Fibroblast of the aortic adventitia (primary cell): Measurements from ENCODE around the gene ZNF302. TPM values are rescaled to one million over a fixed set of nuclear protein-coding genes. Genes with fewer than 3 reads are reported as not detected.

Experiments used
- DNase-seq: peaks from one replicate; pipeline ENCODE4 v3.0.0-alpha.2; 2010; ENCODE audit warnings: low read depth
- H3K4me3 ChIP-seq: 2 replicates; pipeline ENCODE4 v1.5.1; 2011; ENCODE audit warnings: low read depth, mild to moderate bottlenecking, control low read depth, low read length, moderate library complexity
- total RNA-seq: library from RNA; depleted of rRNA; stranded (reverse); fragments of >200 nt; gene quantifications from 2 replicates; pipeline ENCODE4 v1.2.3, GENCODE V29; 2012; ENCODE audit warnings: low replicate concordance
- TF ChIP-seq, protein P1 (sequence below): IDR thresholded peaks from 2 replicates; pipeline ENCODE4 v1.5.1; 2011; ENCODE audit warnings: mild to moderate bottlenecking, low read length, control low read depth, inconsistent platforms; ENCODE audit not compliant: insufficient read depth

ZNF302 gene
- total RNA-seq, 1 donor, result 22.6 TPM

DNA sequence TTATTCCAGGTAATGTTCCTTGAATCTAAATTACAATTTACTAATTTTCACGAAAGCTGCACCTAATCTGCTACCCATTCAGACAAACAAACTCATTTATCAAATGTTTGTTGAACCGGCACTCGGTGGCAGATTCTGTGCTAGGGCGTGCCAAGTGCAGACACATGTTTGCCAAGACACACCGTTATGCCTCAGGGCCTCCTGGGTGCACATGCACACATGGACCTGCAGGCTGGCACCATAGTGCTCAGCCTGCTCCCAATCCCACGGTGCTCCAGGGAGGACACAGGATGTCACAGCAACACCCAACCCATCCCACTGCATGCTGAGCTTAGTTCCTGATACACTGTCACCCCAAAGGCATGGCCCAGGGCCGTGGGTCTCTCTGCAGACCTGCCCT is 8.2 kb upstream of the ZNF302 start:
- no peak overlapping the region for H3K4me3 ChIP-seq
- TF ChIP-seq, protein P1, sequence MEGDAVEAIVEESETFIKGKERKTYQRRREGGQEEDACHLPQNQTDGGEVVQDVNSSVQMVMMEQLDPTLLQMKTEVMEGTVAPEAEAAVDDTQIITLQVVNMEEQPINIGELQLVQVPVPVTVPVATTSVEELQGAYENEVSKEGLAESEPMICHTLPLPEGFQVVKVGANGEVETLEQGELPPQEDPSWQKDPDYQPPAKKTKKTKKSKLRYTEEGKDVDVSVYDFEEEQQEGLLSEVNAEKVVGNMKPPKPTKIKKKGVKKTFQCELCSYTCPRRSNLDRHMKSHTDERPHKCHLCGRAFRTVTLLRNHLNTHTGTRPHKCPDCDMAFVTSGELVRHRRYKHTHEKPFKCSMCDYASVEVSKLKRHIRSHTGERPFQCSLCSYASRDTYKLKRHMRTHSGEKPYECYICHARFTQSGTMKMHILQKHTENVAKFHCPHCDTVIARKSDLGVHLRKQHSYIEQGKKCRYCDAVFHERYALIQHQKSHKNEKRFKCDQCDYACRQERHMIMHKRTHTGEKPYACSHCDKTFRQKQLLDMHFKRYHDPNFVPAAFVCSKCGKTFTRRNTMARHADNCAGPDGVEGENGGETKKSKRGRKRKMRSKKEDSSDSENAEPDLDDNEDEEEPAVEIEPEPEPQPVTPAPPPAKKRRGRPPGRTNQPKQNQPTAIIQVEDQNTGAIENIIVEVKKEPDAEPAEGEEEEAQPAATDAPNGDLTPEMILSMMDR, result no peak
- DNase-seq, result no peak

DNA sequence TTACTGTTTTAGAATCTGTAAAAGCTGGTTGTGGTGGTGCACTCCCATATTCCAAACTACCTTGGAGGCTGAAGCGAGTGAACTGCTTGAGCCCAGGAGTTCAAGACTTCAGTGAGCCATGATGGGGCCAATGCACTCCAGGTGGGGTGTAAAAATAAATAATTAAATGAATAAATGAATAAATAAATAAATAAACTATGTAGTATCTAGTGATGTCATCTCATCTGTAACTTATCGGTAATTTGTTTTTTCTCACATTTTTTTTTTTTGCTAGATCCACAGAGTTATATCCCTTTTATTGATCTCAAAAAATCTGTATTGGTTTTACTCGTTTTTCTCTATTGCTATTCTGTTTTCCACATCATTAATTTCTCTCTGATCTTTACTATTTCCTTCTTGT is 5.5 kb upstream of the ZNF302 start:
- TF ChIP-seq, protein P1, result no peak
- DNase-seq, result no peak
- H3K4me3 ChIP-seq, result no peak overlapping the region

DNA sequence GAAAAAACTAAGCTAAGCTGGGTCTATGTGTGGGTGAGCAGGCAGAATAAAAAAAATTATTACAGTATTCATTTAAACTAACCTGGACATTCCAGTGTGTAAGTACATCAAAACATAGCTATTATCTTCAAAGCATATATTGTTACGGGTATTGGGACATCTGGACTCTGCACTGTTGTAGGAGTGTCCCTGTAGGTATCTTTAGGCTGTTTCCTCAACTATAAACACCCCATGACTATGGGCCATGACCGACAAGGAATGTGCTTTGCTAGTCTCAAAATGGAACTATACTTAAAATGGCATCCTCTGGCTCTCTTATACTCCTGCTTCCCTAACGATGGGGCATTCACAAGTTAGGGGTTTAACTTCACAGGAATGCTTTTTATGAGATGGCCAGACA is 3.9 kb upstream of the ZNF302 start:
- H3K4me3 ChIP-seq, result no peak overlapping the region
- TF ChIP-seq, protein P1, result no peak
- no peak for DNase-seq

DNA sequence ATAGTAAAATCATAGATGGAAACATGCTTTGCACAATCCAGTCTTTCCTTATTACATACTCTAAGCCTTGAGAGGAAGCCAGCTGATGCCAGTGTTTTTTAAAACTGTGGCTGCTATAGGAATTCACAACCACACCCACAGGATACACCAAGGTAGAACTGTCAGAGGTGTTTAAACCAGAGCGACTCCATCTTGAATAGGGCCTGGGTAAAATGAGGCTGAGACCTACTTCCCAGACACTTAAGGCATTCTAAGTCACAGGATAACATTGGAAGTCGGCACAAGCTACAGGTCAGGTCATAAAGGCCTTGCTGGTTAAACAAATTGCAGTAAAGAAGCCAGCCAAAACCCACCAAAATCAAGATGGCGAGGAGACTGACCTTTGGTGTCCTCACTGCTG is 2.2 kb upstream of the ZNF302 start:
- H3K4me3 ChIP-seq, result no peak overlapping the region
- no peak for DNase-seq
- TF ChIP-seq, protein P1, result no peak

DNA sequence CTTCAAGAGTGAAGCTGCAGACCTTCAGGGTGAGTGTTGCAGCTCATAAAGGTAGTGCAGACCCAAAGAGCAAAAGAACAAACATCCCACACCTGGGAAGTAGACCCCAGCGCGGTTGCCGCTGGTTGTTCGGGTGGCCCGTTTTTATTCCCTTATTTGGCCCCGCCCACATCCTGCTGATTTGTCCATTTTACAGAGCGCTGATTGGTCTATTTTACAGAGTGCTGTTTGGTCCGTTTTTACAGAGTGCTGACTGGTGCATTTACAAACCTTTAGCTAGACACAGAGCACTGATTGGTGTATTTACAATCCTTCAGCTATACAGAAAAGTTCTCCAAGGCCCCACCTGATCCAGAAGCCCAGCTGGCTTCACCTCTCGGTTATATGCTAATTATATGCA is 1.6 kb upstream of the ZNF302 start:
- no peak overlapping the region for H3K4me3 ChIP-seq
- TF ChIP-seq, protein P1, result no peak
- no peak for DNase-seq

DNA sequence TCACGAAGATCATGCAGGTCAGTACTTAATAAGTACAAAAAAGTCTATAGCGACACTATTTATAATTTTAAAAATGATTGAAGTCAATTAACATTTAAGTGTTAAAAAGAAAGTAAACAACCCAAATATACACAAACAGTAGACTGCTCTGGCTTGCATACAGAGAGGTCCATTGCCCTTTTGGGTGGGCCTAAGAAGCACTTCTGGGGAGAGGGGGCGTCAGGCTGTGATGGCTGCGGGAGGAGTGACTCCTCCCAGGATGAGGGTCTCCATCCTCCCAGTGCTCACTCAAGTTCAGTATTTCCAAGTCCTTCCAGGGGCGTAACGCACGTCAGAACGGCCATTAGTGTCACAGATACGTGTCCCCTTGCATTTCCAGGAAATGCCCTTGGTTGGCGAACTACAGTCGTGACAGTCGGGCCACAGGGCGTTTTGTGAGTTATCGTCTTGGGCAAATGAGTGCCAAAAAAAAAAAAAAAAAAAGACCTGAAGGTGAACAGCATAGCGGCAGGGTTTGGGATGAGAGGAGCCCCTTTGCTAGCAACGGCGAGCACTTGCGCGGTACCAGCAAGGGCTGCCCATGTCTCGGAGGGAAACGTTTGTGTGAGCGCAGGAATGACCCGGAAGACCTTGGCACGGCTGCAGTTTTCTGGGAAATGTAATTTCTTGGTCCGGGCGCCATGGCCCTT is 637 bp upstream of the ZNF302 start, which contains the start of gene SCGB2B2:
Gene SCGB2B2 (minus strand): TSS at position 463 of the 689 bp plus-strand sequence. CDS start 82,596 bp downstream, outside the sequence.
- no peak for DNase-seq
- peak within 1 kb of the TSS; percentile 77 for H3K4me3 ChIP-seq
- TF ChIP-seq, protein P1, result peak; percentile 41

DNA sequence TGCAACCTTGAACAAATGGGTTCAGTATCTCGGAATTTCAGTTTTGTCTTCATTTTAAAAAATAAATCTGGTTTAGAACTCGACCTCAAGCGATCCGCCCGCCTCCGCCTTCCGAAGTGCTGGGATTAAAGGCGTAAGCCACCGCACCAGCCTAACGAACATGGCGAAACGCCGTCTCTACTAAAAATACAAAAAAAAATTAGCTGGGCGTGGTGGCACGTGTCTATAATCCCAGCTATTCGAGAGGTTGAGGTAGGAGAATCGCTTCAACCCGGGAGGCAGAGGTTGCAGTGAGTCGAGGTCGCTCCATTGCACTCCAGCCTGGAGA is 571 bp downstream of the ZNF302 start:
- peak overlapping the region; percentile 77 for H3K4me3 ChIP-seq
- TF ChIP-seq, protein P1, result no peak
- no peak for DNase-seq
